Heart left ventricle (tissue), 16 donors: ENCODE measurements around the gene OAS1. TPM values are rescaled to one million over a fixed set of nuclear protein-coding genes. Genes with fewer than 3 reads are reported as not detected.

Source experiments
- ATAC-seq, 4 donors: fragments of 200-7000 bp; cut with Tn5 transposase; one replicate each; pipeline ENCODE4 v1.9.1; 2020 to 2022; ENCODE audit warnings: moderate library complexity in 4 of 4, mild to moderate bottlenecking in 3 of 4, moderate number of reproducible peaks in 1 of 4
- DNase-seq, 5 donors: peaks; one replicate each; pipeline ENCODE4 v3.0.0-alpha.2; 2020
- H3K27ac ChIP-seq, 12 donors: fragments of 200-600 bp; sonication (generic) in 4 of 12; one replicate each; pipeline versions ENCODE4 v1.5.0 to v1.8.0; 2016 to 2022; ENCODE audit warnings: mild to moderate bottlenecking in 2 of 12
- H3K27me3 ChIP-seq, 9 donors: fragments of 200-600 bp; sonication (generic) in 2 of 9; one replicate each; pipeline versions ENCODE4 v1.5.1 to v1.8.0; 2016 to 2022; ENCODE audit warnings: mild to moderate bottlenecking in 3 of 9
- H3K36me3 ChIP-seq, 9 donors: fragments of 200-600 bp; sonication (generic) in 2 of 9; one replicate each; pipeline versions ENCODE4 v1.5.0 to v1.8.0; 2018 to 2022; ENCODE audit warnings: mild to moderate bottlenecking in 2 of 9
- H3K4me1 ChIP-seq, 12 donors: fragments of 200-600 bp; sonication (generic) in 4 of 12; one replicate each; pipeline versions ENCODE4 v1.5.0 to v1.8.0; 2016 to 2022; ENCODE audit warnings: mild to moderate bottlenecking in 3 of 12
- H3K4me3 ChIP-seq, 12 donors: fragments of 200-600 bp; sonication (generic) in 4 of 12; one replicate each; pipeline versions ENCODE4 v1.5.0 to v1.8.0; 2017 to 2022; ENCODE audit warnings: mild to moderate bottlenecking in 9 of 12, moderate library complexity in 4 of 12
- H3K9me3 ChIP-seq, 12 donors: fragments of 200-600 bp; sonication (generic) in 4 of 12; one replicate each; pipeline versions ENCODE4 v1.5.0 to v1.8.0; 2016 to 2022; ENCODE audit warnings: mild to moderate bottlenecking in 1 of 12
- POLR2A ChIP-seq, 2 donors: fragments of 450-650 bp; IDR thresholded peaks; one replicate each; pipeline ENCODE4 v1.6.1; 2017; ENCODE audit warnings: antibody characterized with exemption in 2 of 2, mild to moderate bottlenecking in 2 of 2, moderate library complexity in 2 of 2
- WGBS, 4 donors: extraction: QIAGEN DNeasy Blood & Tissue Kit in 2 of 4; methylation state at CpG; one replicate each; pipeline versions ENCODE4 v1.1.5 to v1.1.7; 2013 to 2018; 5-methylcytosine and 5-hydroxymethylcytosine counted together
- intact Hi-C, 10 donors: fragments of 100-400 bp; cut with DNase I; formaldehyde crosslinking; loops; one replicate each; pipeline versions ENCODE4 v1.11.1 to v1.14.2; 2022
- polyA plus RNA-seq, 2 donors: library from polyadenylated mRNA; stranded (reverse); fragments of 200-250 nt; gene quantifications; one replicate each; pipeline ENCODE4 v1.2.3, GENCODE V29; 2013
- total RNA-seq, 9 donors: library from RNA; depleted of rRNA in 2 of 9; stranded (reverse); fragments of >200 nt in 2 of 9; fragmentation: NEBNext Ultra II Directional in 3 of 9; extraction: Animal tissue kit (Norgen Biotek cat#: 25700) in 3 of 9; gene quantifications; one replicate each; pipeline versions ENCODE4 v1.1.0 to v1.2.4, GENCODE V29; 2016 to 2023
- TF ChIP-seq, protein P1 (sequence below), 12 donors: fragments of 200-600 bp; sonication (generic) in 4 of 12; IDR thresholded peaks; one replicate each; pipeline versions ENCODE4 v1.5.0 to v1.8.0; 2018 to 2022; ENCODE audit warnings: antibody characterized with exemption in 12 of 12, mild to moderate bottlenecking in 5 of 12
- donor health status: ischemic (EF 13 %, LVEDD 7.1; RV severe dilation, severe dysfunction).
- donor health status: healthy with polysubstance abuse.
- donor health status: DM: no; HTN: yes; CAD: no.
- donor health status: DM: no; HTN: no; CAD: no.
- donor health status: ischemic (EF 25% LVEDD 6.9; RV normal size, moderate dysfunction).
- donor health status: ischemic (EF 25% LVEDD 5.7; RV mildly dilated, moderate dysfunction).
- donor health status: healthy.
- donor health status: DM: yes; HTN: yes; CAD: no.
- donor health status: ischemic (EF 35%, LVEDD 5.7; RV mildly dilated, moderate dysfunction).
- donor health status: nonischemic (EF 11% LVEDD 7.7; RV severe dilation, severe dysfunction).
- donor health status: DM: yes; HTN: yes; CAD: no.
- donor health status: PGD.
- donor health status: ischemic (EF 29% LVEDD 5.4; RV normal size, mild dysfunction).
- donor health status: nonischemic (EF 23%, LVEDD 6.1; RV moderate dilation, normal function).

OAS1 gene
- total and polyA plus RNA-seq, 11 donors, result 4.1 to 34.8 (median 5.8) TPM

DNA sequence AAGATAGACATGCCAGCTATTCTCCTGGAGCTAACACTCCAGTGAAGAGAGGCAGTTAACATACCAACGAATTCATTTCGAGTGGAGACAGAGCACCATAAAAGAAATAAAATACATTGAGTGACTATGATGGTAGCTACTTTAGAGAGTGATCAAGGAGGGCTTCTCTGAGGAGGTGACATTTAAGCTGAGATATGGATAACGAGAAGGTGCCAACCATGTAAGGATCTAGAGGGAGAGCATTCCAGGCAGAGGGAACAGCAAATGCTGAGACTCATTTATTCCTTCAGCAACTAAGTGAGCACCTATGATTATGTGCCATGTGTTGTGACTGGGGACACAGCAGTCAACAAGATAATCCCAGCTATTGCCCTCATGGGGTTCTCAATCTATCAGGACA is 28.3 kb upstream of the OAS1 start:
- no peak for TF ChIP-seq POLR2A (IDR thresholded peaks at IDR 0.05)
- TF ChIP-seq, protein P1, sequence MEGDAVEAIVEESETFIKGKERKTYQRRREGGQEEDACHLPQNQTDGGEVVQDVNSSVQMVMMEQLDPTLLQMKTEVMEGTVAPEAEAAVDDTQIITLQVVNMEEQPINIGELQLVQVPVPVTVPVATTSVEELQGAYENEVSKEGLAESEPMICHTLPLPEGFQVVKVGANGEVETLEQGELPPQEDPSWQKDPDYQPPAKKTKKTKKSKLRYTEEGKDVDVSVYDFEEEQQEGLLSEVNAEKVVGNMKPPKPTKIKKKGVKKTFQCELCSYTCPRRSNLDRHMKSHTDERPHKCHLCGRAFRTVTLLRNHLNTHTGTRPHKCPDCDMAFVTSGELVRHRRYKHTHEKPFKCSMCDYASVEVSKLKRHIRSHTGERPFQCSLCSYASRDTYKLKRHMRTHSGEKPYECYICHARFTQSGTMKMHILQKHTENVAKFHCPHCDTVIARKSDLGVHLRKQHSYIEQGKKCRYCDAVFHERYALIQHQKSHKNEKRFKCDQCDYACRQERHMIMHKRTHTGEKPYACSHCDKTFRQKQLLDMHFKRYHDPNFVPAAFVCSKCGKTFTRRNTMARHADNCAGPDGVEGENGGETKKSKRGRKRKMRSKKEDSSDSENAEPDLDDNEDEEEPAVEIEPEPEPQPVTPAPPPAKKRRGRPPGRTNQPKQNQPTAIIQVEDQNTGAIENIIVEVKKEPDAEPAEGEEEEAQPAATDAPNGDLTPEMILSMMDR (IDR thresholded peaks at IDR 0.05), result no peak
- Histone ChIP-seq H3K4me3 (no peak overlapping the region), H3K4me1 (no peaks in the 10 kb centered on the region), H3K36me3 (no peaks in the 10 kb centered on the region), H3K27ac (no peak overlapping the region), H3K9me3 (no peaks in the 10 kb centered on the region), H3K27me3 (peaks cover 11 to 87% (median 43%) of the 10 kb centered on the region in 9 donors)
- WGBS, 4 donors, result 76 to 87% (median 80%) methylated on average over 3 of the region's 3 CpGs
- ATAC-seq (no peak), DNase-seq (no peak)
- intact Hi-C loops, result no loop called here

DNA sequence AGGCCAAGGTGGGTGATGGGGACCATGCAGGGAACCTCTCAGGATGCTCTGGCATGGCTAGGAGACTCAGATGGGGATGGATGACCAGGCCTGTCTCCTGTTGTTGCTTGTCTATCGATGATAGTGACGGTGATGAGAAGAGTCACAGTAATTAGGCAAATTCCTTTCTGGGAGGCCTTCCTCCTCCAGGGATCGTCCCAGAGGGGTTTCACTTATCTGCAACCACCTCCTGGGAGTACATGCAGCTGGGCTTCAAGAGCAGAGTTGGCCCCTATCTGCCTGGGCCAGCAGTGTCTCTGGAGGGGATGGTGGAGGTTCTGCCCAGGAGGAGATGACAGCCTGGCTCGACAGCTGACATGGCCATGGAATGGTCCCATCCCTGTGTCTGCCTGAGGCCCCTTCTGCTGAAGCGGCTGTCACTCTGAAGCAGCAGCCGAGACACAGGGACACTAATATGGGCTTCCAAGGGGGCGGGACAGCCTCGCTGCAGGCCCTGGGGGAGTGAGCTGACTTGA is 27.5 kb upstream of the OAS1 start:
- H3K27me3 ChIP-seq, result peaks cover 11 to 80% (median 35%) of the 10 kb centered on the region in 9 donors
- 25 to 34% (median 29%) methylated on average over 8 of the region's 8 CpGs for WGBS, 4 donors
- DNase-seq, result no peak

DNA sequence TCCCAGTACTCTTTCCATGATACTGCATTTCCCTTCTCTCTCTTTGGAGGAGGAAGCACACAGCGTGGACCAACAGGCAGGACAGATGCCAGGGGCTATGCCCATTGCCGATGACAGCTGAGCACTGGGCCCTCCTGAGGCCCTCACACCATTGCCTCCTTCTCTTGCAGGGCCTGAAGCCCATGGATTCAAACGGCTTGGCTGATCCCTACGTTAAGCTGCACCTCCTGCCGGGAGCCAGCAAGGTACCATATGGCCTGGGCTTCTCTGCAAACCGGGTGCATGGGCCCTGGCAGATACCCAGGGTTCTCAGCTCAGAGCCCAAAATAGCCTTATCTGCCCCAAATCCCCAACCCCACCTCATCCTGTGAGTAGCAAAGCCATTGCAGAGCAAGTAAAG is 25.2 kb upstream of the OAS1 start:
- H3K4me3 ChIP-seq, result no peak overlapping the region
- peaks cover 4 to 69% (median 18%) of the 10 kb centered on the region in 9 donors for H3K27me3 ChIP-seq
- H3K27ac ChIP-seq, result no peak overlapping the region
- ATAC-seq, result no peak
- TF ChIP-seq, protein P1 (IDR thresholded peaks at IDR 0.05), result no peak
- TF ChIP-seq POLR2A (IDR thresholded peaks at IDR 0.05), result no peak
- peaks cover 0 to 17% (median 2%) of the 10 kb centered on the region in 12 donors for H3K9me3 ChIP-seq
- WGBS, 4 donors, result 31 to 71% (median 48%) methylated on average over 3 to 6 of the region's 6 CpGs
- no peaks in the 10 kb centered on the region for H3K36me3 ChIP-seq
- H3K4me1 ChIP-seq, result no peaks in the 10 kb centered on the region
- DNase-seq, result no peak
- intact Hi-C loops, result no loop called here

More for the DNA sequence above, 27.5 kb upstream of the OAS1 start:
- H3K36me3 ChIP-seq, result no peaks in the 10 kb centered on the region
- no peak overlapping the region for H3K4me3 ChIP-seq
- TF ChIP-seq, protein P1 (IDR thresholded peaks at IDR 0.05), result no peak
- no peak for TF ChIP-seq POLR2A (IDR thresholded peaks at IDR 0.05)
- intact Hi-C loops, result no loop called here
- no peaks in the 10 kb centered on the region for H3K4me1 ChIP-seq
- no peaks in the 10 kb centered on the region for H3K9me3 ChIP-seq
- no peak for ATAC-seq
- no peak overlapping the region for H3K27ac ChIP-seq

DNA sequence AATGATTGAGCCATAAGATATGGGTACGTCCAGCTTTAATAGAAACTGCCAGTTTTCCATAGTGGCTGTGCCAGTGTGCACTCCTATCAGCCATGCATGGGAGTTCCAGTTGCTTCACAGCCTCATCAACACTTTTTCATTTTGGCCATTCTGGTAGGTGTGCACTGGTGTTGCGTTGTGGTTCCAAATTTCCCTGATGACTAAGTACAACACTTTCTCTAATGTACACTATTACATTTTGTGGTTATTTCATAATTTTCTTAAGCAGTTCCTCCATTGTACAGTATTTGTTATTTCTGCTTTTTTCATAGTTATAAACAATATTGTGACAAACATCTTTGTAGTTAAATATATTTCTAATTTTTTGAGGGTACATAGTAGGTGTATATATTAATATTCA is 21.5 kb upstream of the OAS1 start:
- intact Hi-C loops, result no loop called here
- peaks cover 0 to 40% (median 0%) of the 10 kb centered on the region in 9 donors for H3K27me3 ChIP-seq

More for the DNA sequence above, 21.5 kb upstream of the OAS1 start:
- peaks cover 0 to 17% (median 2%) of the 10 kb centered on the region in 12 donors for H3K9me3 ChIP-seq
- H3K36me3 ChIP-seq, result no peaks in the 10 kb centered on the region
- TF ChIP-seq, protein P1 (IDR thresholded peaks at IDR 0.05), result no peak
- no peak for TF ChIP-seq POLR2A (IDR thresholded peaks at IDR 0.05)
- H3K4me1 ChIP-seq, result no peaks in the 10 kb centered on the region
- DNase-seq (no peak), ATAC-seq (no peak)
- no peak overlapping the region for H3K27ac ChIP-seq
- WGBS, 4 donors, result 45 to 70% (median 63%) methylated on average over 2 of the region's 2 CpGs
- H3K4me3 ChIP-seq, result no peak overlapping the region
